SKM-1 treated with dmso at 0.1 percent for 144 hours (cell line): ENCODE measurements around the gene GPRC5B.

ENCODE experiments used
- DNase-seq: peaks from one replicate; lab custom pipeline; 2025; ENCODE audit not compliant: unreplicated experiment; lab: John Stamatoyannopoulos, UW

The GPRC5B gene

GRCh38 chr16:19872179-19872863 is 12.3 kb downstream of the GPRC5B start:
- no peak for DNase-seq

- DNase-seq: no peak
These were observed 12.9 kb downstream of the GPRC5B start for GRCh38 chr16:19871721-19872120.

GRCh38 chr16:19868421-19868820 is 16.2 kb downstream of the GPRC5B start:
- no peak for DNase-seq

GRCh38 chr16:19864566-19864965 is 20.1 kb downstream of the GPRC5B start:
- DNase-seq: no peak

- DNase-seq: no peak
These were observed 20.7 kb downstream of the GPRC5B start for GRCh38 chr16:19863990-19864389.

GRCh38 chr16:19861811-19862327 is 22.8 kb downstream of the GPRC5B start:
- no peak for DNase-seq

- DNase-seq: no peak
These were observed 23.5 kb downstream of the GPRC5B start for GRCh38 chr16:19861133-19861532.

GRCh38 chr16:19860166-19861041 is 24.2 kb downstream of the GPRC5B start:
- DNase-seq: no peak

GRCh38 chr16:19859603-19860002 is 25.0 kb downstream of the GPRC5B start:
- DNase-seq: no peak

- DNase-seq: no peak
These were observed 25.5 kb downstream of the GPRC5B start for GRCh38 chr16:19859166-19859565.

- no peak for DNase-seq
These were observed 26.2 kb downstream of the GPRC5B start for GRCh38 chr16:19858340-19859018.

- DNase-seq: no peak
These were observed 26.9 kb downstream of the GPRC5B start for GRCh38 chr16:19857593-19858339.

GRCh38 chr16:19856120-19856519 is 28.5 kb downstream of the GPRC5B start:
- DNase-seq: no peak

- no peak for DNase-seq
These were observed 30.1 kb downstream of the GPRC5B start for GRCh38 chr16:19854543-19854876.

GRCh38 chr16:19853742-19854542 is 30.7 kb downstream of the GPRC5B start:
- no peak for DNase-seq

GRCh38 chr16:19853132-19853741 is 31.4 kb downstream of the GPRC5B start:
- DNase-seq: no peak

- no peak for DNase-seq
These were observed 33.2 kb downstream of the GPRC5B start for GRCh38 chr16:19851476-19851875.

- no peak for DNase-seq
These were observed 34.4 kb downstream of the GPRC5B start for GRCh38 chr16:19850131-19850817.

GRCh38 chr16:19848756-19849155 is 35.9 kb downstream of the GPRC5B start:
- DNase-seq: no peak
